BLaER1 treated with 17β-estradiol and CSF1 and Interleukin-3, amounts not matched to agents 10 nM and 100 nM (cell line): ENCODE measurements around the gene UBE2U.
A peak's percentile ranks its signal among the peaks of the same experiment; 100 is the strongest.
"Not testable (repeated sequence)": the region's sequence is repeated elsewhere in the genome, so short reads cannot be mapped to it uniquely, and the experiment has no call there.

ENCODE experiments used
- H3K27ac ChIP-seq, 11 experiments: shearing (Covaris generic); formaldehyde crosslinking; 2 replicates each; pipeline ENCODE4 v1.8.1; 2022
- H3K27me3 ChIP-seq, 11 experiments: shearing (Covaris generic); formaldehyde crosslinking; 2 replicates each; pipeline ENCODE4 v1.8.1; 2022
- H3K36me3 ChIP-seq, 11 experiments: shearing (Covaris generic); formaldehyde crosslinking; 2 replicates each; pipeline ENCODE4 v1.8.1; 2022
- H3K4me1 ChIP-seq, 10 experiments: shearing (Covaris generic); formaldehyde crosslinking; 2 replicates each; pipeline ENCODE4 v1.8.1; 2022
- H3K4me2 ChIP-seq, 11 experiments: shearing (Covaris generic); formaldehyde crosslinking; 2 replicates each; pipeline ENCODE4 v1.8.1; 2022
- H3K4me3 ChIP-seq, 10 experiments: shearing (Covaris generic); formaldehyde crosslinking; 2 replicates each; pipeline ENCODE4 v1.8.1; 2022
- H3K9ac ChIP-seq, 11 experiments: shearing (Covaris generic); formaldehyde crosslinking; 2 replicates each; pipeline ENCODE4 v1.8.1; 2022
- H3K9me3 ChIP-seq, 11 experiments: shearing (Covaris generic); formaldehyde crosslinking; replicated peaks in 1 of 11; 2 replicates each; pipeline ENCODE4 v1.8.1; 2022
- H4K20me1 ChIP-seq, 11 experiments: shearing (Covaris generic); formaldehyde crosslinking; 2 replicates each; pipeline ENCODE4 v1.8.1; 2022
- Cebpa-rat ChIP-seq, 11 experiments: shearing (Covaris generic); IDR thresholded peaks; 2 replicates each; pipeline ENCODE4 v1.8.1; 2022

The UBE2U gene

DNA sequence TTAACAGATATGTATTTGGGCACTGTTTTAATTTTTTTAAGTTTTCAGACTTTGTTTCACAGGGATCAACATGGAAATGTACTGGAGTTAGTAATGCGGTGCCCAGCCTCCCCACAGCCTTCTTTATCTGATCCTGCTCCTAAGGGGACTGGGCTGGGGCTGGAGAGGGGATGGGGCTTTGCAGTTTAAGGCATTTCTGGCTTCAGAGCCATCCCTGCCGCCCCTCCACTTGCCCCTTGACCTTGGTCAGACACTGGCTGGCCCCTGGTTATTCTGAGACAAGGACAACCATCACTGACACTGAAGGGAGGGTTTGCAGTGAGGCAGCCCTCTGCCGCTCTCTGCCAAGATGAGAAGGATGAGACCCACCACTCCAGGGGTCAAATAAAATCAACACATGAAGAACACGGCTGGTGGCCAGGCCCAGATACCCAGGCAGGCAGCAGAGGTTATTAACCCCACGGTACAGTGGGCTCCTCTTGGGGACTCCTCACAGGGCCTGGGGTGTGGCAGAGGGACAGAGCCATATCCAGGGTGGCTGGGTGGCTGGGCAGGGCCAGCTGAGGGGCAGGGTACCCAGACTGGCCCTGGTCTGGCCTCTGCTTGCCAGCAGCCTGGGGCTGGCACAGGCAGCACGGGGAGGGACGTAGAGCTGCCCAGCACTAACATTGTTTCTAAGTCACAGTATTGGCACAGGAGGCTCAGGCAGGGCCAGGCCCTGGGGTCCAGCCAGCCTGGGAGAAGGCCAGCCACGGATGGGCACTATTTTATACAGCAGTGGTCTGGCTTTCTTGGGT, 7.2 kb upstream of the UBE2U start:
- Histone ChIP-seq H3K9me3 (peaks cover 8 to 18% (median 14%) of the 10 kb centered on the region in 11 experiments; a peak in 18 of 22 replicates), H3K27me3 (no peaks in the 10 kb centered on the region), H3K27ac (no peak overlapping the region; a peak in 1 of 22 replicates), H3K36me3 (no peaks in the 10 kb centered on the region), H3K9ac (no peak overlapping the region), H3K4me3 (no peak overlapping the region), H4K20me1 (no peaks in the 10 kb centered on the region), H3K4me2 (no peak overlapping the region), H3K4me1 (peaks cover 0 to 22% (median 2%) of the 10 kb centered on the region in 10 experiments; a peak in 8 of 20 replicates)
- TF ChIP-seq Cebpa-rat (IDR thresholded peaks at IDR 0.05) = no peak

DNA sequence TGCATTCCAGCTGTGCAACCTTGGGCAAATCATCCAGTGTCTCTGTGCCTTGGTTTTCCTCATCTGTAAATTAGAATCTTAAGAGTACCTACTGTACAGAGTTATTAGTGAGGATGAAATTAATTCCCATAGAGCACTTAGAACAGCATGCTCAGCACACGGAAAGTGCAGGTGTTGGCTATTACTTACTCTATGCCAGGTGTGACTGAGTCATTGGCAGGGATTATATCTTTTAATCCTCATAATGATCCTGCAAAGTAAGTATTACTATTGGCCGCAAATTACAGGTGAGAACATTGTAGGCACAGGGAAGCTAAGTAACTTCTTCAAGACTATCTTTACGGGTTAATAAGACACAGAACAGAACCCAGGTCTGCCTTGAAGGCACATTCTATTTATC, 6.3 kb upstream of the UBE2U start:
- peaks cover 0 to 22% (median 2%) of the 10 kb centered on the region in 10 experiments; a peak in 8 of 20 replicates for H3K4me1 ChIP-seq
- no peak overlapping the region for H3K4me2 ChIP-seq
- peaks cover 4 to 10% (median 6%) of the 10 kb centered on the region in 11 experiments; a peak in 18 of 22 replicates for H3K9me3 ChIP-seq
- no peaks in the 10 kb centered on the region for H3K27me3 ChIP-seq
- H4K20me1 ChIP-seq = no peaks in the 10 kb centered on the region
- H3K36me3 ChIP-seq = no peaks in the 10 kb centered on the region
- no peak overlapping the region for H3K9ac ChIP-seq
- no peak for TF ChIP-seq Cebpa-rat (IDR thresholded peaks at IDR 0.05)
- H3K4me3 ChIP-seq = no peak overlapping the region
- no peak overlapping the region for H3K27ac ChIP-seq

DNA sequence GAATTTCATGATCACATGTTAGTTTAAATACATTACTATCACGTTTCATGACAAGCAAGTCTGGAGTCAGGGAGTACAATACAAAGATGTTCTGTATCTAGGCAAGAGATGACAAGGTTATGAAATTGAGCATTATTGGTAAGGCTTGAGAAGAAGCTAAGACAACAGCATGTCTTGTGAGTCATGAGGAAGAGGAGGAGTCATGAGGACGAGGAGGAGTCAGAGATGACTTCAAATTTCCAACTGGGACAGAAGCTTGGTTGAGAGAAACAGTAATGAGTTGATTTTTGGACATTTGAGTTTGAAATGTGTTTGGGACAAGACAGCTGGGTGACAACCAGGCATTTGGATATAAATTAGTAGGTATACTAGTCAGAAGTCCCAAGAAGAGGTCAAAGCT, 4.3 kb upstream of the UBE2U start:
- Histone ChIP-seq H3K27me3 (no peaks in the 10 kb centered on the region), H3K4me3 (no peak overlapping the region), H3K9me3 (peaks cover 0 to 7% (median 0%) of the 10 kb centered on the region in 11 experiments; a peak in 1 of 22 replicates), H4K20me1 (no peaks in the 10 kb centered on the region), H3K4me1 (peaks cover 0 to 19% (median 2%) of the 10 kb centered on the region in 10 experiments; a peak in 8 of 20 replicates), H3K36me3 (no peaks in the 10 kb centered on the region), H3K9ac (no peak overlapping the region), H3K4me2 (no peak overlapping the region), H3K27ac (no peak overlapping the region)
- no peak for TF ChIP-seq Cebpa-rat (IDR thresholded peaks at IDR 0.05)

DNA sequence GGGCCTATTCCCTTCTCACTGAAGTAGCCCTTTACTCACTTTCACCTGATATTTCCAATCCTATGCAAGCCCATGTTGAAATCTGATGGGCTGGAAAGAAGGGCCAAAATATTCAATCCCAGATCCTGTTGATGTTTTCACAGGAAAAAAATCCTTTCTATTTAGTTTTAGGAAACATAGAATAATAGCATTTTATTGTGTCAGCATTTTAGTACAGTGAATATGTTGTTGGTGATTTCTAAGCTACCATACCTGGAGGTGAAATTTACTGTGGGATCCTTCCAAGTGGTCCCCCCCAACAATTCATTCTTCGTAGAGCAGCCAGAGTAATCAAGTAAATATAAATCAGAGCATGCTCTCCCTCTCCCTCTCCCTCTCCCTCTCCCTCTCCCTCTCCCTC, 3.4 kb upstream of the UBE2U start:
- Histone ChIP-seq H3K4me1 (peaks cover 0 to 10% (median 0%) of the 10 kb centered on the region in 10 experiments; a peak in 8 of 20 replicates), H3K4me3 (no peak overlapping the region), H3K27me3 (no peaks in the 10 kb centered on the region), H3K27ac (no peak overlapping the region), H3K9me3 (peaks cover 0 to 7% (median 0%) of the 10 kb centered on the region in 11 experiments; a peak in 1 of 22 replicates), H3K36me3 (no peaks in the 10 kb centered on the region), H3K9ac (no peak overlapping the region), H3K4me2 (no peak overlapping the region), H4K20me1 (no peaks in the 10 kb centered on the region)
- TF ChIP-seq Cebpa-rat (IDR thresholded peaks at IDR 0.05) = no peak

DNA sequence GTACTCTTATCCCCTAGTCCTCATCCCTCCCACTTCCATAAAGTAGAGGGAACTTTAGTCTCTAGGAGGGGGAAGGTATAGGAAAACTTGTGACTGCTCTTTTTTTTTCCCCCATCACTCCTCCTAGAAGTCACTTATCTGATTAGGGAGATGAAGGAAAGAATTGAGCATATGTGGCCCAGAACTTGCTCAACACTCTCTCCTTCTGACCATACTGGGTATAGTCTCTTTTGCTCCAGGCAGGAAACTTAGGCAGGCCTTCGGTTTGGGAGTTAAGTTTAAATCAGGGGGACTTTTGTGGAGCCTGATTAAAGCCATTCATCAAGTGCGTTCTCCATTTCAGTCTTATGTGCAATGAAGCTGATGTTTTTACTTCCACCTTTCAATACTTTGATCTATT, 5.8 kb downstream of the UBE2U start:
- Histone ChIP-seq H3K4me1 (no peaks in the 10 kb centered on the region), H3K9ac (no peak overlapping the region), H3K27ac (no peak overlapping the region), H3K4me2 (no peak overlapping the region), H4K20me1 (no peaks in the 10 kb centered on the region), H3K4me3 (no peak overlapping the region), H3K27me3 (no peaks in the 10 kb centered on the region; a peak in 1 of 22 replicates), H3K36me3 (no peaks in the 10 kb centered on the region), H3K9me3 (no peaks in the 10 kb centered on the region)
- no peak for TF ChIP-seq Cebpa-rat (IDR thresholded peaks at IDR 0.05)

DNA sequence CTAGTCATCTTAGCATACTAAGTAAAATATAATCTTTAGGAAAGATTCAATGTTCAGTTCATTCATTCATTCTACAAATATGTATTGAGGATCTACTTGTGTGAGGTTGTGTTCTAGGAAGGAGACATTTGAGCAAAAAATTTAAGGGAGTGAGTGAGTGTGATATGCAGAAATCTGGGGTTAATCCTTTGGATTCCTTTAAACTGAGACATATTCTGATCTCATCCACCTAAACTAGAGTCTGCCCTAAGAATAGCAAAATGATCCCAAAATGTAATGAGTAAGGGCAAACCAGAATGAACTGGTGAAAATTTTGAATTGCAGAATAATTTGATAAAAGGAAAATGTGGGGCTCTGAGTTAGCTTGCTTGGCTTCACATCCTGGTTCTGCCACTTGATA, 8.6 kb downstream of the UBE2U start:
- H3K36me3 ChIP-seq = no peaks in the 10 kb centered on the region
- no peak overlapping the region for H3K4me3 ChIP-seq
- no peaks in the 10 kb centered on the region for H4K20me1 ChIP-seq
- H3K9ac ChIP-seq = no peak overlapping the region
- H3K9me3 ChIP-seq = peaks cover 0 to 4% (median 0%) of the 10 kb centered on the region in 11 experiments; a peak in 1 of 22 replicates
- no peak overlapping the region for H3K27ac ChIP-seq
- H3K27me3 ChIP-seq = no peaks in the 10 kb centered on the region; a peak in 1 of 22 replicates
- TF ChIP-seq Cebpa-rat (IDR thresholded peaks at IDR 0.05) = no peak
- H3K4me1 ChIP-seq = no peaks in the 10 kb centered on the region
- H3K4me2 ChIP-seq = no peak overlapping the region

DNA sequence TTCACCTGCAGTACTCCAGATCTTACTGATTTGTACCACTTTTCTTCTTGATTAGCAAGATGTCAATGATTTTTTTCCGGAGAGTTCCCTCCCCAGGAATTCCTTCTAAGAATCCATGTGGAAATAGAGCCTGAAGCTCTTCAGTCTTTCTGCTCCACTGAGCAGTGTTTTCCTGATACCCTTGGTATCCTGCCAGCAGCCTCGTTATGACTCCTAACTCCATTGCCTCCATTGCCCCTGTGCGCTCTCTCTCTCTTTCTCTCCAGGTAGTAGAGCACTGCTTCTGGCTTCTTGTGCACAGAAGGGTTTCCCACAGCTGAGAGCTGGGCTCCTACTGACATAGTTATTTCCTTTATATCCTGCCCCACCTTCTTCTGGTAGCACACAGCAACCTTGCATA, 12.2 kb downstream of the UBE2U start:
- H3K27me3 ChIP-seq = no peaks in the 10 kb centered on the region
- no peak for TF ChIP-seq Cebpa-rat (IDR thresholded peaks at IDR 0.05)
- H3K4me2 ChIP-seq = no peak overlapping the region
- no peak overlapping the region for H3K4me3 ChIP-seq
- no peaks in the 10 kb centered on the region for H4K20me1 ChIP-seq
- peaks cover 0 to 4% (median 0%) of the 10 kb centered on the region in 11 experiments; a peak in 1 of 22 replicates for H3K9me3 ChIP-seq
- H3K9ac ChIP-seq = no peak overlapping the region
- no peak overlapping the region for H3K27ac ChIP-seq
- no peaks in the 10 kb centered on the region for H3K36me3 ChIP-seq
- no peaks in the 10 kb centered on the region for H3K4me1 ChIP-seq

DNA sequence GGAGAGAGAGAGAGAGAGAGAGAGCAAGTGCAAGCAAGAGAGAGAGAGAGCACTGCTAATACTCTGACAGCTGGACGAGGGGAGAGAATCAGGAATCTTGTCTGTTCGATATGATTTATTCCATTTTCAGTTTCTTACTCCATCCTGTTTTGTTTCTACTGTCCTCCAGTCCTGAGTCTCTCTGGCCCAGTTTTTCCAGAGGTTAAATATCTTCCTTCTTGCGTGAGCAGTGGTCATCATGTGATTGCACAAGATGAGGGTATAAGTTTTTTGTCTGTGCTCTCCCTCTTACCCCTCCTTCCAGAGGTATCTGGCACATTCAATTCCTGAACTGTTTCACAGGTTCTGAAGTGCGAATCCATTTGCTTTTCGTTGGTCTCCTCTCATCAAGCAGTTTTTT, 16.8 kb downstream of the UBE2U start:
- H3K4me3 ChIP-seq = no peak overlapping the region
- no peak overlapping the region for H3K9ac ChIP-seq
- H3K4me2 ChIP-seq = no peak overlapping the region
- H3K27ac ChIP-seq = no peak overlapping the region
- no peaks in the 10 kb centered on the region for H3K36me3 ChIP-seq
- peaks cover 0 to 25% (median 10%) of the 10 kb centered on the region in 10 experiments; a peak in 10 of 20 replicates for H3K4me1 ChIP-seq
- no peak for TF ChIP-seq Cebpa-rat (IDR thresholded peaks at IDR 0.05)
- no peaks in the 10 kb centered on the region for H4K20me1 ChIP-seq
- peaks cover 0 to 4% (median 0%) of the 10 kb centered on the region in 11 experiments; a peak in 1 of 22 replicates for H3K9me3 ChIP-seq
- no peaks in the 10 kb centered on the region for H3K27me3 ChIP-seq

DNA sequence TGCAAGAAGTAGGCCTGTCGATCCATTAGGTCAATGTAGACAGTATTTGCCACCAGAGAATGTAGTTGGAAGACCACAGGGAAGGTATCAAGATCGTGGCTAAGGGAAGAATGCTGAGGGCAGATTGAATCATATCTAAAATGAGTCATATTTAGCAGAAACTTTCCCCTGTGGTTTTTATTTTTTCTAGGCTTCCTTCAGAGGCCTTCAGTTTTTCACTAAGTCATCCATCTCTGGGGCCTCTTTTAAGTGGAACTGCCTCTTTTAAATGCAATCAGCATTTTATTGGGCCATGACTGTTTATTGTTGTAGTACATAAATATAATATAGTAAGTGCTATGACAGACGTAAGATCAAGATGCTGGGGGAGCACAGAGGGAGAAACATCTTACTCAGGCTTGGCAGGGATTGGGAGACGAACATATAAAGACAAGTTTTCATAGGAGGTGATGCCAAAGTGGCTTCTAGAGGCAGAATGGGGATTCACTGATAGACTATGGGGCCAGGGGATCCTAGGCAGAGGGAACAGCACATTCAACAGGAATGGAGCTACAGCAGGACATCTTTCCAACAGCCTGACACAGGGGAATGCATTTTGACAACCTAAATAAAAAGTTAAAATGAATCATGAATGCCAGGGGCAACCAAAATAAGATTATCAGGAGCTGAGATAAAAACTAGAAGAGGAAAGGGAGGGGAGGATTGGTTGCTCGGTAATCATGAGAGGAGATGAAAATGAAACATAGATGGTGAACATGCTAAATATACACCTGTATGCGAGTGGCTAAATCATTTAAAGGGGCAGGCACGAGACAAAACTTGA, 20.1 kb downstream of the UBE2U start:
- Histone ChIP-seq H3K4me2 (peak overlapping the region in 6 of 11 experiments; percentile 33 to 58 (median 44); a peak in 12 of 22 replicates), H3K9me3 (no peaks in the 10 kb centered on the region), H3K36me3 (no peaks in the 10 kb centered on the region), H3K4me3 (no peak overlapping the region), H3K27me3 (no peaks in the 10 kb centered on the region), H3K27ac (peak overlapping the region in 4 of 11 experiments; percentile 11 to 70 (median 56); a peak in 6 of 22 replicates), H4K20me1 (no peaks in the 10 kb centered on the region), H3K4me1 (peaks cover 0 to 25% (median 10%) of the 10 kb centered on the region in 10 experiments; a peak in 10 of 20 replicates), H3K9ac (peak overlapping the region in 2 of 11 experiments; percentile 16 to 24; a peak in 1 of 22 replicates)
- no peak for TF ChIP-seq Cebpa-rat (IDR thresholded peaks at IDR 0.05)

DNA sequence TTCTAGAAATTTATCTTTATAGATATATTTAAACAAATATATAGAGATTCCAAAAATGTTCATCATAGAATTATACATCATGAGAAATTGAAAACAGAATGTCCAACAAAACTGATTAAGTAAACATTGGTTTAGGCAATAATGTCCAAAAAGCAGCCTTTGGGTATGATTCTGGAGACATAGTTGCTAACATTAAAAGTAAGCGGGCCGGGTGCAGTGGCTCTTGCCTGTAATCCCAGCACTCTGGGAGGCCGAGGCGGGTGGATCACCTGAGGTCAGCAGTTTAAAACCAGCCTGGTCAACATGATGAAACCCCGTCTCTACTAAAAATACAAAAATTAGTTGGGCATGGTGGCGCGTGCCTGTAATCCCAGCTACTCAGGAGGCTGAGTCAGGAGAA, 20.8 kb downstream of the UBE2U start:
- peak overlapping the region in 1 of 11 experiments; percentile 68; a peak in 1 of 22 replicates for H3K27ac ChIP-seq
- H3K4me3 ChIP-seq, H3K9ac ChIP-seq, H4K20me1 ChIP-seq, H3K9me3 ChIP-seq, H3K36me3 ChIP-seq, H3K27me3 ChIP-seq: not testable (repeated sequence)
- peak overlapping the region in 3 of 11 experiments; percentile 38 to 58 (median 53); a peak in 6 of 22 replicates for H3K4me2 ChIP-seq
- H3K4me1 ChIP-seq = peaks cover 0 to 27% (median 13%) of the 10 kb centered on the region in 10 experiments; a peak in 17 of 20 replicates
